Loucy (cell line): ENCODE data around the gene GRPEL1.

Experiments
- EZH2phosphoT487 ChIP-seq: fragments of 200-600 bp; IDR thresholded peaks from 2 replicates; pipeline ENCODE4 v1.6.1; 2018; ENCODE audit warnings: antibody characterized with exemption, mild to moderate bottlenecking, moderate library complexity, borderline replicate concordance
- TF ChIP-seq, protein P1 (sequence below): fragments of 200-600 bp; sonication (generic); conservative IDR thresholded peaks from 2 replicates; pipeline ENCODE4 v1.5.1; 2014; ENCODE audit warnings: mild to moderate bottlenecking, antibody characterized with exemption, low read length

DNA sequence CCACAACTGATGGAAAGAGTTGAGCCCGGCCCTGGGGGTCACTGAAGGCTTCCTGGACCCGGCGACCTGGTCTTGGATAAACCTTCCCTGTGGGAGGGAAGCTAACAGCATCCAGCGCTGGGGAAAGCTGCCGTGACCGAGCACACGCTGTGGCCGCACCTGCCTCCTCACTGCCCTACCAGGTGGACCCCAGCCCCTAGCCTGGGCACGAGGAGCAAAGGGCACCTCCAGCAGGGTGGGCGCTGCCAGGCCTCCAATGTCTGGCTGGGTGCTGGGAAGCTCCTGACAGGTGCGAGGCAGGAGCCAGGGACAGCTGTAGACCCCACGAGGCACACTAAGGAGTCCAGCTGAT is 16.7 kb downstream of the GRPEL1 start:
- TF ChIP-seq, protein P1, sequence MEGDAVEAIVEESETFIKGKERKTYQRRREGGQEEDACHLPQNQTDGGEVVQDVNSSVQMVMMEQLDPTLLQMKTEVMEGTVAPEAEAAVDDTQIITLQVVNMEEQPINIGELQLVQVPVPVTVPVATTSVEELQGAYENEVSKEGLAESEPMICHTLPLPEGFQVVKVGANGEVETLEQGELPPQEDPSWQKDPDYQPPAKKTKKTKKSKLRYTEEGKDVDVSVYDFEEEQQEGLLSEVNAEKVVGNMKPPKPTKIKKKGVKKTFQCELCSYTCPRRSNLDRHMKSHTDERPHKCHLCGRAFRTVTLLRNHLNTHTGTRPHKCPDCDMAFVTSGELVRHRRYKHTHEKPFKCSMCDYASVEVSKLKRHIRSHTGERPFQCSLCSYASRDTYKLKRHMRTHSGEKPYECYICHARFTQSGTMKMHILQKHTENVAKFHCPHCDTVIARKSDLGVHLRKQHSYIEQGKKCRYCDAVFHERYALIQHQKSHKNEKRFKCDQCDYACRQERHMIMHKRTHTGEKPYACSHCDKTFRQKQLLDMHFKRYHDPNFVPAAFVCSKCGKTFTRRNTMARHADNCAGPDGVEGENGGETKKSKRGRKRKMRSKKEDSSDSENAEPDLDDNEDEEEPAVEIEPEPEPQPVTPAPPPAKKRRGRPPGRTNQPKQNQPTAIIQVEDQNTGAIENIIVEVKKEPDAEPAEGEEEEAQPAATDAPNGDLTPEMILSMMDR = no peak
- no peak for TF ChIP-seq EZH2phosphoT487
